Measurements from ENCODE around the gene EXD1.

Gene EXD1

DNA sequence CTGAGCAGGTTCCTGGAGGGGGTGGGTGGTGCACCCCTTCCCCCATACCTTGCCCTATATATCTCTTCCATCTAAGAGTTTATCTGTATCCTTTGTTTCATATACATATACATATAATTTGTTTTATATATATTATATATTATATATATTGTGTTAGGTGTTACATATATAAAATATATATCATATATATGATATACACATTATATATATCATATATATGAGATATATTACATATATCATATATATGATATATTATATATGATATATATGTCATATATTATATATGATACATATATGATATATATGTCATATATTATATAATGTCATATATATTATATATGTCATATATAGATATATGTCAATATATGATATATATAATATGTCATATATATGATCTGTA lies 31.1 kb downstream of the EXD1 start:
- peaks cover 0 to 6% of the 10 kb centered on the region in 2 donors for H3K27me3 ChIP-seq
- H3K4me1 ChIP-seq: no peaks in the 10 kb centered on the region
- intact Hi-C loops (cut with DNase I; ENCODE audit: low total_unique reads): no loop called here
- TF ChIP-seq, protein P1, sequence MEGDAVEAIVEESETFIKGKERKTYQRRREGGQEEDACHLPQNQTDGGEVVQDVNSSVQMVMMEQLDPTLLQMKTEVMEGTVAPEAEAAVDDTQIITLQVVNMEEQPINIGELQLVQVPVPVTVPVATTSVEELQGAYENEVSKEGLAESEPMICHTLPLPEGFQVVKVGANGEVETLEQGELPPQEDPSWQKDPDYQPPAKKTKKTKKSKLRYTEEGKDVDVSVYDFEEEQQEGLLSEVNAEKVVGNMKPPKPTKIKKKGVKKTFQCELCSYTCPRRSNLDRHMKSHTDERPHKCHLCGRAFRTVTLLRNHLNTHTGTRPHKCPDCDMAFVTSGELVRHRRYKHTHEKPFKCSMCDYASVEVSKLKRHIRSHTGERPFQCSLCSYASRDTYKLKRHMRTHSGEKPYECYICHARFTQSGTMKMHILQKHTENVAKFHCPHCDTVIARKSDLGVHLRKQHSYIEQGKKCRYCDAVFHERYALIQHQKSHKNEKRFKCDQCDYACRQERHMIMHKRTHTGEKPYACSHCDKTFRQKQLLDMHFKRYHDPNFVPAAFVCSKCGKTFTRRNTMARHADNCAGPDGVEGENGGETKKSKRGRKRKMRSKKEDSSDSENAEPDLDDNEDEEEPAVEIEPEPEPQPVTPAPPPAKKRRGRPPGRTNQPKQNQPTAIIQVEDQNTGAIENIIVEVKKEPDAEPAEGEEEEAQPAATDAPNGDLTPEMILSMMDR (IDR thresholded peaks at IDR 0.05): no peak
- H3K27ac ChIP-seq: no peak overlapping the region
- no peaks in the 10 kb centered on the region for H3K36me3 ChIP-seq
- no peak overlapping the region for H3K4me3 ChIP-seq
- DNase-seq: no peak
- H3K9me3 ChIP-seq: no peaks in the 10 kb centered on the region

- Histone ChIP-seq H3K36me3 (no peaks in the 10 kb centered on the region), H3K27ac (no peak overlapping the region), H3K4me3 (no peak overlapping the region), H3K9me3 (no peaks in the 10 kb centered on the region), H3K4me1 (no peaks in the 10 kb centered on the region), H3K27me3 (peaks cover 0 to 9% of the 10 kb centered on the region in 2 donors)
- intact Hi-C loops (cut with DNase I; ENCODE audit: low total_unique reads): no loop called here
- TF ChIP-seq, protein P1 (IDR thresholded peaks at IDR 0.05): no peak
- no peak for DNase-seq
Measured at GRCh38 chr15:41194444-41194843, 36.1 kb downstream of the EXD1 start.

- no peak overlapping the region for H3K4me3 ChIP-seq
- H3K27ac ChIP-seq: no peak overlapping the region
- TF ChIP-seq, protein P1 (IDR thresholded peaks at IDR 0.05): no peak
- H3K27me3 ChIP-seq: no peaks in the 10 kb centered on the region
- no peaks in the 10 kb centered on the region for H3K36me3 ChIP-seq
- intact Hi-C loops (cut with DNase I; ENCODE audit: low total_unique reads): loop anchor here (5.0 kb wide), 1 partner anchor 276 kb away; no protein-coding TSS in a partner anchor
- no peaks in the 10 kb centered on the region for H3K9me3 ChIP-seq
- H3K4me1 ChIP-seq: no peaks in the 10 kb centered on the region
- DNase-seq: no peak
Measured at GRCh38 chr15:41183581-41183980, 47.0 kb downstream of the EXD1 start.

- TF ChIP-seq, protein P1 (IDR thresholded peaks at IDR 0.05): no peak
- Histone ChIP-seq H3K36me3 (no peaks in the 10 kb centered on the region), H3K9me3 (no peaks in the 10 kb centered on the region), H3K27ac (no peak overlapping the region), H3K27me3 (no peaks in the 10 kb centered on the region), H3K4me1 (no peaks in the 10 kb centered on the region), H3K4me3 (no peak overlapping the region)
- intact Hi-C loops (cut with DNase I; ENCODE audit: low total_unique reads): loop anchor here (5.0 kb wide), 1 partner anchor 275 kb away; no protein-coding TSS in a partner anchor
- no peak for DNase-seq
Measured at GRCh38 chr15:41182266-41182665, 48.3 kb downstream of the EXD1 start.

DNA sequence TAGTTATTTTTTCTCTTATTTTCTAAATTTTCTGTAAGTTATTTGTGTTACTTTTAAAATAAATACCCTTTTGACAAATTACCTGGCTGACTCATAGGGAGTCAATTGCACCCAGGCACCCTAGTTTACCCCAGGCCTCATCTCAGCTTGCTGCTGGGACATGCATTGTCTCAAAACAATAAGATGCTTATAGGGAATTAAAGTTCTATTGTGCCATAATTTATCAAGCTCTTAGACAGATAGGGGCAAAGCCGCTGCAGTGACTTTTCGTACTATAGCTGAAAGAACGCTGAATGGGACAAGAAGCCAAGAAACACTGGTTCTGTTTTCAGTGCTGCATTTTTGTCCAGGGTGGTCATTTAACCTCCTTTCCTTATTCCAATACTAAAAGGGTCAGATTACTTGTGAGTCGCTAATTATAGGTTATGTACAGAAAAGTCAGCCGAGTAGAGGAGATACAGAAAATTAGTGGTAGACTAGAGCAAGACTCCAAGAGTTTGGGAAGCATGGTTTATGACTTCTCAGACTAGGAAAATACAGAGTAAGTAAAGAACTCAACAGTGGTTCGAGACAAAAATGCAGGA lies 50.3 kb downstream of the EXD1 start:
- no peak for DNase-seq
- Histone ChIP-seq H3K9me3 (no peaks in the 10 kb centered on the region), H3K4me3 (no peak overlapping the region), H3K4me1 (no peaks in the 10 kb centered on the region), H3K27ac (no peak overlapping the region), H3K27me3 (no peaks in the 10 kb centered on the region), H3K36me3 (no peaks in the 10 kb centered on the region)
- intact Hi-C loops (cut with DNase I; ENCODE audit: low total_unique reads): loop anchor here (5.0 kb wide), 1 partner anchor 273 kb away; no protein-coding TSS in a partner anchor
- TF ChIP-seq, protein P1 (IDR thresholded peaks at IDR 0.05): no peak
